H1 (cell line): Measurements from ENCODE around the gene ADARB2. TPM values are rescaled to one million over a fixed set of nuclear protein-coding genes. Genes with fewer than 3 reads are reported as not detected.

ENCODE experiments used
- CTCF ChIA-PET: fragments of 300-600 bp; sonication (Branson Sonifier 250); formaldehyde crosslinking; loops from one replicate; lab custom pipeline; 2021; ENCODE audit not compliant: partially characterized antibody; lab: Charles Lee
- POLR2A ChIA-PET: fragments of 300-600 bp; sonication (Branson Sonifier 250); formaldehyde crosslinking; loops from one replicate; lab custom pipeline; 2021; ENCODE audit warnings: inconsistent platforms; ENCODE audit not compliant: partially characterized antibody; lab: Charles Lee
- DNase-seq, 2 experiments: peaks; one replicate each; pipeline versions ENCODE4 v3.0.0 to v3.0.0-alpha.2; 2010 to 2022; ENCODE audit warnings: low spot score in 2 of 2, low read depth in 1 of 2, mixed read lengths in 1 of 2
- FAIRE-seq: peaks from 2 replicates; lab custom pipeline; 2011; peaks lifted over from hg19 to GRCh38; lab: Jason Lieb, UNC
- H2AFZ ChIP-seq: 2 replicates; pipeline ENCODE4 v1.8.1; 2012; ENCODE audit warnings: low read length, inconsistent platforms
- H2AK5ac ChIP-seq: 2 replicates; pipeline ENCODE4 v1.6.1; 2013; ENCODE audit warnings: low read depth, low read length
- H2BK120ac ChIP-seq: replicated peaks from 2 replicates; pipeline ENCODE3; 2013; ENCODE audit warnings: low read depth, low read length, inconsistent platforms
- H2BK12ac ChIP-seq: 2 replicates; pipeline ENCODE4 v1.6.1; 2013; ENCODE audit warnings: low read depth, low read length
- H2BK15ac ChIP-seq: 2 replicates; pipeline ENCODE4 v1.6.1; 2013; ENCODE audit warnings: low read length
- H2BK20ac ChIP-seq: 2 replicates; pipeline ENCODE4 v1.6.1; 2013; ENCODE audit warnings: low read length
- H2BK5ac ChIP-seq: 2 replicates; pipeline ENCODE4 v1.6.1; 2013; ENCODE audit warnings: low read depth, low read length
- H3K14ac ChIP-seq: 2 replicates; pipeline ENCODE4 v1.6.1; 2013; ENCODE audit warnings: inconsistent platforms; ENCODE audit not compliant: insufficient read length
- H3K18ac ChIP-seq: 2 replicates; pipeline ENCODE4 v1.6.1; 2013; ENCODE audit warnings: low read length; ENCODE audit errors: extremely low read depth
- H3K23ac ChIP-seq: 2 replicates; pipeline ENCODE4 v1.6.1; 2013; ENCODE audit warnings: inconsistent platforms; ENCODE audit not compliant: insufficient read length
- H3K23me2 ChIP-seq: 2 replicates; pipeline ENCODE4 v1.6.1; 2013; ENCODE audit warnings: low read depth, low read length
- H3K27ac ChIP-seq: 2 replicates; pipeline ENCODE4 v1.6.1; 2011; ENCODE audit warnings: low read depth, low read length, inconsistent platforms
- H3K27me3 ChIP-seq, 4 experiments: replicated peaks in 1 of 4; 1 replicate in 1 of 4; 2 replicates in 3 of 4; pipeline versions ENCODE4 v1.6.1 to v1.8.1; 2011 to 2013; ENCODE audit warnings: low read length in 3 of 4, mild to moderate bottlenecking in 3 of 4, inconsistent platforms in 2 of 4, mixed read lengths in 2 of 4, moderate library complexity in 1 of 4; ENCODE audit not compliant: control insufficient read depth in 3 of 4, insufficient read depth in 3 of 4; ENCODE audit errors: extremely low read depth in 1 of 4
- H3K36me3 ChIP-seq, 4 experiments: 2 replicates each; pipeline versions ENCODE4 v1.6.1 to v1.8.1; 2011 to 2013; ENCODE audit warnings: mild to moderate bottlenecking in 4 of 4, low read length in 3 of 4, moderate library complexity in 2 of 4, control low read depth in 1 of 4, inconsistent platforms in 1 of 4; ENCODE audit not compliant: insufficient read depth in 4 of 4, control insufficient read depth in 2 of 4
- H3K4ac ChIP-seq: replicated peaks from 2 replicates; pipeline ENCODE3; 2013; ENCODE audit warnings: low read length, low read depth, mixed read lengths, inconsistent platforms; ENCODE audit not compliant: insufficient read length
- H3K4me1 ChIP-seq, 4 experiments: replicated peaks in 1 of 4; 1 replicate in 1 of 4; 2 replicates in 3 of 4; pipeline versions ENCODE4 v1.6.1 to v1.8.1; 2011 to 2013; ENCODE audit warnings: low read length in 3 of 4, inconsistent platforms in 2 of 4, mixed read lengths in 1 of 4; ENCODE audit not compliant: insufficient read depth in 4 of 4, control insufficient read depth in 3 of 4
- H3K4me2 ChIP-seq, 2 experiments: 2 replicates each; pipeline versions ENCODE4 v1.6.1 to v1.8.1; 2011 to 2013; ENCODE audit warnings: low read depth in 2 of 2, low read length in 2 of 2, control low read depth in 1 of 2, inconsistent platforms in 1 of 2, mild to moderate bottlenecking in 1 of 2; ENCODE audit not compliant: insufficient read depth in 1 of 2
- H3K4me3 ChIP-seq, 4 experiments: fragments of 200-600, 300-600 bp in 1 of 4; sonication (generic), shearing (Covaris generic), sonication (Bioruptor Twin) in 1 of 4; 2 replicates each; pipeline versions ENCODE4 v1.5.1 to v1.8.1; 2011 to 2016; ENCODE audit warnings: low read length in 4 of 4, low read depth in 3 of 4, control low read depth in 2 of 4, inconsistent platforms in 2 of 4, mild to moderate bottlenecking in 2 of 4, mixed read lengths in 1 of 4, moderate library complexity in 1 of 4; ENCODE audit not compliant: insufficient read depth in 2 of 4; ENCODE audit errors: extremely low read depth in 1 of 4
- H3K56ac ChIP-seq: replicated peaks from 2 replicates; pipeline ENCODE3; 2013; ENCODE audit warnings: low read depth, mild to moderate bottlenecking, mixed read lengths, low read length, inconsistent platforms; ENCODE audit not compliant: insufficient read length
- H3K79me1 ChIP-seq: 2 replicates; pipeline ENCODE4 v1.6.1; 2013; ENCODE audit warnings: low read depth, low read length, control low read depth
- H3K79me2 ChIP-seq, 2 experiments: 2 replicates each; pipeline versions ENCODE4 v1.6.1 to v1.8.1; 2012 to 2013; ENCODE audit warnings: low read length in 2 of 2, mild to moderate bottlenecking in 2 of 2, inconsistent platforms in 1 of 2; ENCODE audit not compliant: insufficient read depth in 2 of 2, control insufficient read depth in 1 of 2
- H3K9ac ChIP-seq, 4 experiments: replicated peaks in 1 of 4; 1 replicate in 1 of 4; 2 replicates in 3 of 4; pipeline versions ENCODE4 v1.6.1 to v1.8.1; 2011 to 2013; ENCODE audit warnings: low read depth in 3 of 4, low read length in 3 of 4, control low read depth in 2 of 4, mild to moderate bottlenecking in 2 of 4, moderate library complexity in 2 of 4, inconsistent platforms in 1 of 4; ENCODE audit errors: extremely low read depth in 1 of 4
- H3K9me3 ChIP-seq, 2 experiments: 2 replicates each; pipeline versions ENCODE4 v1.6.1 to v1.8.1; 2012 to 2013; ENCODE audit warnings: mild to moderate bottlenecking in 2 of 2, moderate library complexity in 2 of 2, control low read depth in 1 of 2, inconsistent platforms in 1 of 2, low read depth in 1 of 2, low read length in 1 of 2, mixed read lengths in 1 of 2; ENCODE audit not compliant: insufficient read depth in 2 of 2
- H4K20me1 ChIP-seq, 2 experiments: replicated peaks in 1 of 2; 2 replicates each; pipeline versions ENCODE3 to v1.8.1; 2011 to 2013; ENCODE audit warnings: inconsistent platforms in 2 of 2, low read length in 2 of 2, mild to moderate bottlenecking in 1 of 2; ENCODE audit not compliant: insufficient read depth in 2 of 2, control insufficient read depth in 1 of 2
- H4K5ac ChIP-seq: 2 replicates; pipeline ENCODE4 v1.6.1; 2013; ENCODE audit warnings: low read length, low read depth, mixed read lengths, inconsistent platforms; ENCODE audit not compliant: insufficient read length
- H4K8ac ChIP-seq: 2 replicates; pipeline ENCODE4 v1.8.0; 2013; ENCODE audit warnings: mild to moderate bottlenecking, moderate library complexity, low read length, inconsistent platforms; ENCODE audit not compliant: insufficient read depth; ENCODE audit errors: extremely low read depth
- H4K91ac ChIP-seq: replicated peaks from 2 replicates; pipeline ENCODE3; 2013; ENCODE audit warnings: low read length, mixed read lengths, inconsistent platforms; ENCODE audit not compliant: insufficient read length
- ATF2 ChIP-seq: IDR thresholded peaks from 2 replicates; pipeline ENCODE4 v1.6.1; 2012; ENCODE audit warnings: low read length, inconsistent platforms
- CEBPB ChIP-seq: IDR thresholded peaks from 2 replicates; pipeline ENCODE4 v1.6.1; 2012; ENCODE audit warnings: low read depth, low read length
- E2F6 ChIP-seq: IDR thresholded peaks from 2 replicates; pipeline ENCODE4 v1.6.1; 2012; ENCODE audit warnings: inconsistent platforms
- EGR1 ChIP-seq: IDR thresholded peaks from 2 replicates; pipeline ENCODE4 v1.6.1; 2011; ENCODE audit warnings: low read depth, low read length, borderline replicate concordance
- WGBS, 2 experiments: shearing (Covaris generic) in 1 of 2; methylation state at CpG; one replicate each; pipeline versions ENCODE4 v1.1.6 to v1.1.7; 2013 to 2015; ENCODE audit warnings: low lambda C conversion rate in 2 of 2, mixed read lengths in 2 of 2, inconsistent platforms in 1 of 2, low coverage in 1 of 2, missing lambda C conversion rate in 1 of 2; ENCODE audit not compliant: insufficient replicate concordance in 2 of 2, insufficient coverage in 1 of 2, insufficient read length in 1 of 2; ENCODE audit errors: extremely low coverage in 1 of 2, missing lambda C conversion rate in 1 of 2; 5-methylcytosine and 5-hydroxymethylcytosine counted together
- polyA plus RNA-seq, 7 experiments: library from polyadenylated mRNA; depleted of rRNA in 3 of 7; stranded (reverse) in 5 of 7; unstranded in 2 of 7; fragments of >200 nt in 5 of 7; fragments of 200-250 nt in 2 of 7; gene quantifications; 1 replicate in 5 of 7; 2 replicates in 1 of 7; 4 replicates in 1 of 7; pipeline versions ENCODE4 v1.2.1 to v1.2.3, GENCODE V29; 2011 to 2013; ENCODE audit warnings: missing spikeins in 2 of 7, mixed read lengths in 2 of 7
- total RNA-seq: library from RNA; stranded (reverse); fragmentation: NEBNext Ultra II Directional; extraction: Animal tissue kit (Norgen Biotek cat#: 25700); gene quantifications from 2 replicates; pipeline ENCODE4 v1.2.1, GENCODE V29; 2021

Gene ADARB2
- total and polyA plus RNA-seq, 2 of the 8 experiments (the other 6 are each of a cell fraction or from before 2014, with no cell fraction given), result 2.2 to 2.8 TPM

- Histone ChIP-seq H2BK20ac (no peak overlapping the region), H2BK120ac (no peak overlapping the region), H2AK5ac (no peak overlapping the region), H3K4me2 (no peak overlapping the region), H3K27ac (no peak overlapping the region), H3K9me3 (no peaks in the 10 kb centered on the region; a peak in 1 of 4 replicates), H3K79me1 (no peaks in the 10 kb centered on the region), H2BK5ac (no peak overlapping the region), H3K23me2 (peaks cover 10% of the 10 kb centered on the region), H3K18ac (no peak overlapping the region), H3K4ac (no peak overlapping the region), H3K4me1 (peaks cover 0 to 4% (median 3%) of the 10 kb centered on the region in 4 experiments; a peak in 3 of 7 replicates), H3K56ac (no peak overlapping the region), H3K9ac (no peak overlapping the region), H4K20me1 (peaks cover 0 to 8% of the 10 kb centered on the region in 2 experiments), H3K27me3 (no peaks in the 10 kb centered on the region), H4K91ac (no peak overlapping the region), H2BK12ac (peak overlapping the region; percentile 18; the same call in 1 of the 2 replicates), H3K4me3 (no peak overlapping the region), H3K36me3 (no peaks in the 10 kb centered on the region), H2AFZ (no peak overlapping the region), H2BK15ac (no peak overlapping the region; the same call in 1 of the 2 replicates), H4K8ac (no peak overlapping the region; the same call in 1 of the 2 replicates), H3K23ac (no peak overlapping the region), H3K14ac (no peak overlapping the region), H4K5ac (no peak overlapping the region), H3K79me2 (no peaks in the 10 kb centered on the region)
- POLR2A ChIA-PET, result interaction anchor here (0.8 to 1.0 kb wide), 2 partner anchors 11 to 62 kb away, joined by 3 read pairs; no protein-coding TSS in a partner anchor
- FAIRE-seq (no peak), DNase-seq (no peak)
- WGBS, 2 experiments, result 84% methylated on average over 14 of the region's 14 CpGs; no CpG with 5 or more reads in 1 of the 2 experiments
- CTCF ChIA-PET, result interaction anchor here (1.3 kb wide), 1 partner anchor 11 kb away, joined by 3 read pairs; no protein-coding TSS in a partner anchor
- TF ChIP-seq CEBPB, result no peak
- no peak for TF ChIP-seq EGR1
- TF ChIP-seq ATF2, result no peak
- TF ChIP-seq E2F6, result no peak
These were observed 508.8 kb downstream of the ADARB2 start for GRCh38 chr10:1228467-1228975.
